ENCODE data around the gene MLLT1.

DNA sequence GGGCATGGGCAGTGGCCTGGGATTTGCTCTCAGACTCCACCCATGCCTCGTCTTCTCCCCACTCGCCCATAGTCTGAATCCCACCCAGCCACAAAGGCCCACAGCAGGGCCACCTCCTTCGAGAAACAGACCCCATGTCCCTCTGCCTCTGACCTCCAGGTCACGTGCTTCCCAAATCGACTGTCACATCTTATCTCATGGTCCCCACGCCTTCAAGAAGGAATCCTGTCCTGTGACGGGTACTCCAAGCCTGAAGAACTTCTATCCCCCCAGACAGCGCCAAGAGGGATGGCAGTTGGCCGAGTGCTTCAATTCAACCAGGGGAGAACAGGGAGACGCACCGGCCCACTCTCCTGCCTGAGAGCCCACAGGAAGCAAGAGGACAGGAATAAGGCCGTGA lies 16.5 kb downstream of the MLLT1 start:
- no peak for TF ChIP-seq POLR2A (IDR thresholded peaks at IDR 0.05; ENCODE audit: low read depth, low read length)
- TF ChIP-seq POLR2AphosphoS5 (IDR thresholded peaks at IDR 0.05; ENCODE audit: low read depth, low read length): no peak

Measured in GM12891 (cell line).